Panc1 (cell line): ENCODE results near the gene SNRPA1. TPM values are rescaled to one million over a fixed set of nuclear protein-coding genes. Genes with fewer than 3 reads are reported as not detected.

Experiments used
- ATAC-seq: fragments of 200-7000 bp; cut with Tn5 transposase; 2 replicates; pipeline ENCODE4 v1.9.1; 2020; ENCODE audit warnings: mild to moderate bottlenecking, moderate library complexity
- BruUV-seq: library from RNA; stranded (reverse); fragments of 400-500 nt; replicated peaks from 2 replicates; lab custom pipeline; 2021; lab: Mats Ljungman, UMichigan
- CTCF ChIA-PET: fragments of 300-600 bp; sonication (Branson Sonifier 250); formaldehyde crosslinking; loops from one replicate; lab custom pipeline; 2022; ENCODE audit warnings: antibody characterized with exemption; lab: Charles Lee
- POLR2A ChIA-PET: fragments of 300-600 bp; sonication (Branson Sonifier 250); formaldehyde crosslinking; loops from one replicate; lab custom pipeline; 2022; ENCODE audit warnings: antibody characterized with exemption; lab: Charles Lee
- DNase-seq: peaks from one replicate; pipeline ENCODE4 v3.0.0-alpha.2; 2010; ENCODE audit warnings: low read depth, low spot score
- H3K27ac ChIP-seq: 2 replicates; pipeline ENCODE4 v1.5.1; 2011; ENCODE audit warnings: mild to moderate bottlenecking, low read length, inconsistent platforms
- H3K27me3 ChIP-seq: fragments of 200-500 bp; sonication (Bioruptor generic); 2 replicates; pipeline ENCODE4 v1.6.0; 2014; ENCODE audit warnings: low read length, inconsistent platforms; ENCODE audit not compliant: control insufficient read depth, insufficient read depth
- H3K36me3 ChIP-seq: fragments of 200-500 bp; sonication (Bioruptor generic); 2 replicates; pipeline ENCODE4 v1.5.1; 2014; ENCODE audit warnings: inconsistent platforms, mild to moderate bottlenecking, low read length, moderate library complexity; ENCODE audit not compliant: control insufficient read depth, insufficient read depth
- H3K4me1 ChIP-seq: 2 replicates; pipeline ENCODE4 v1.5.1; 2011; ENCODE audit warnings: inconsistent platforms, mild to moderate bottlenecking, low read length, moderate library complexity; ENCODE audit not compliant: control insufficient read depth, insufficient read depth
- H3K4me3 ChIP-seq, 2 experiments: 2 replicates each; pipeline ENCODE4 v1.5.1; 2011 to 2012; ENCODE audit warnings: low read depth in 2 of 2, low read length in 2 of 2, mild to moderate bottlenecking in 2 of 2, inconsistent platforms in 1 of 2, moderate library complexity in 1 of 2
- H3K9me3 ChIP-seq: fragments of 200-500 bp; sonication (Bioruptor generic); 2 replicates; pipeline ENCODE4 v1.5.1; 2014; ENCODE audit warnings: low read depth, mild to moderate bottlenecking, inconsistent platforms, low read length, moderate library complexity; ENCODE audit not compliant: control insufficient read depth, insufficient read depth
- POLR2AphosphoS5 ChIP-seq: IDR thresholded peaks from 2 replicates; pipeline ENCODE4 v1.6.1; 2012; ENCODE audit warnings: mild to moderate bottlenecking, low read depth, low read length, moderate library complexity
- SIN3A ChIP-seq: IDR thresholded peaks from 2 replicates; pipeline ENCODE4 v1.6.1; 2012; ENCODE audit warnings: low read depth, mild to moderate bottlenecking, low read length, moderate library complexity, borderline replicate concordance; ENCODE audit not compliant: insufficient read depth
- TCF7L2 ChIP-seq: IDR thresholded peaks from 2 replicates; pipeline ENCODE4 v1.6.1; 2011; ENCODE audit warnings: mild to moderate bottlenecking, low read depth, low read length, inconsistent platforms
- in situ Hi-C: cut with HindIII; loops from 2 replicates; pipeline ENCODE4 v1.10.0; 2016; ENCODE audit warnings: low sequenced_read_pairs, low pct_unique_long_range_greater_than_20kb
- intact Hi-C: fragments of 100-400 bp; cut with micrococcal nuclease; formaldehyde crosslinking; loops from one replicate; pipeline ENCODE4 v1.10.0; 2022; ENCODE audit not compliant: unreplicated experiment
- total RNA-seq: library from RNA; stranded (reverse); gene quantifications from one replicate; pipeline ENCODE4 v1.2.1, GENCODE V29; 2021; ENCODE audit not compliant: unreplicated experiment
- TF ChIP-seq, protein P1 (sequence below), 2 experiments: IDR thresholded peaks; 2 replicates each; pipeline ENCODE4 v1.6.1; 2011 to 2012; ENCODE audit warnings: low read depth in 2 of 2, control low read depth in 1 of 2, low read length in 1 of 2, mild to moderate bottlenecking in 1 of 2, moderate library complexity in 1 of 2; ENCODE audit not compliant: insufficient read depth in 1 of 2
- TF ChIP-seq, protein P2 (sequence below): fragments of 450-650 bp; IDR thresholded peaks from 2 replicates; pipeline ENCODE4 v1.5.1; 2017; ENCODE audit warnings: mild to moderate bottlenecking

Gene SNRPA1
- total RNA-seq, 1 experiment from 2014 or later: 98.0 TPM

DNA sequence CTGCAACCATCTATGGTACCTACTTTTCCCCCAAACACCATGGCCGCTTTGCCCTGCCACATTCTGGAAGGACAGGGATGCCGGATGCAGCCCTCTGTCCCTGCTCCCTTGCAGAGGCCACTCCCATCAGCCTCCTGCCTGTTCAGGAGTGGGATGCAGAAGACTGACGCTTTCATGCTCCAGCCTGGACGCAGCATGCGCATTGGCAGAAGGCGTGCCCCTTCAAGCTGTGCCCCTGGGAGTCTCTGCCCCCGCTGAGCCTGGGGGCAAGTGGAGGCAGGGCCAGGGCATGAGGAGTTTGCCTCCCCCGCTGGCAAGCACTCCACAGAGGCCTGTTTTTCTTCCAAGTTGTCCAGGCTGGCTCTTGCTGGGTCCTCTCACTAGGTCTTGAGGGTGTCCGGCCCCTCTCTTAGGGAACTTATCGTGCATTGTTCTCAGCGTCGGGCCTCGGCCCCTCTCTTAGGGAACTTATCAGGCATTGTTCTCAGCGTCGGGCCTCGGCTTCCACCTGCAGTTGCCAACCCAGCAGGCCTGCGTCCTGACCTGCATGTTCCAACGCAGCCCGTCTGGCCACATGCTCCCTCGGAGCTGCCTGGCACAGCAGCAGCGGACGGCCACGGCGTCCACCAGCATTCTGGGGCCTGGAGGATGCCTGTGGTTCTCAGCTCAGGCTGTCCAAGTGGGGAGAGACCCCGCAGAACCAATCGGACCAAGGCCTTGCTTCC, 14.6 kb upstream of the SNRPA1 start:
- Histone ChIP-seq H3K27me3 (no peaks in the 10 kb centered on the region), H3K4me1 (no peaks in the 10 kb centered on the region), H3K36me3 (no peaks in the 10 kb centered on the region), H3K27ac (no peak overlapping the region), H3K9me3 (no peaks in the 10 kb centered on the region), H3K4me3 (no peak overlapping the region)
- CTCF ChIA-PET: no interaction called here
- no TSS peak for BruUV-seq
- no peak for TF ChIP-seq POLR2AphosphoS5
- TF ChIP-seq, protein P1, sequence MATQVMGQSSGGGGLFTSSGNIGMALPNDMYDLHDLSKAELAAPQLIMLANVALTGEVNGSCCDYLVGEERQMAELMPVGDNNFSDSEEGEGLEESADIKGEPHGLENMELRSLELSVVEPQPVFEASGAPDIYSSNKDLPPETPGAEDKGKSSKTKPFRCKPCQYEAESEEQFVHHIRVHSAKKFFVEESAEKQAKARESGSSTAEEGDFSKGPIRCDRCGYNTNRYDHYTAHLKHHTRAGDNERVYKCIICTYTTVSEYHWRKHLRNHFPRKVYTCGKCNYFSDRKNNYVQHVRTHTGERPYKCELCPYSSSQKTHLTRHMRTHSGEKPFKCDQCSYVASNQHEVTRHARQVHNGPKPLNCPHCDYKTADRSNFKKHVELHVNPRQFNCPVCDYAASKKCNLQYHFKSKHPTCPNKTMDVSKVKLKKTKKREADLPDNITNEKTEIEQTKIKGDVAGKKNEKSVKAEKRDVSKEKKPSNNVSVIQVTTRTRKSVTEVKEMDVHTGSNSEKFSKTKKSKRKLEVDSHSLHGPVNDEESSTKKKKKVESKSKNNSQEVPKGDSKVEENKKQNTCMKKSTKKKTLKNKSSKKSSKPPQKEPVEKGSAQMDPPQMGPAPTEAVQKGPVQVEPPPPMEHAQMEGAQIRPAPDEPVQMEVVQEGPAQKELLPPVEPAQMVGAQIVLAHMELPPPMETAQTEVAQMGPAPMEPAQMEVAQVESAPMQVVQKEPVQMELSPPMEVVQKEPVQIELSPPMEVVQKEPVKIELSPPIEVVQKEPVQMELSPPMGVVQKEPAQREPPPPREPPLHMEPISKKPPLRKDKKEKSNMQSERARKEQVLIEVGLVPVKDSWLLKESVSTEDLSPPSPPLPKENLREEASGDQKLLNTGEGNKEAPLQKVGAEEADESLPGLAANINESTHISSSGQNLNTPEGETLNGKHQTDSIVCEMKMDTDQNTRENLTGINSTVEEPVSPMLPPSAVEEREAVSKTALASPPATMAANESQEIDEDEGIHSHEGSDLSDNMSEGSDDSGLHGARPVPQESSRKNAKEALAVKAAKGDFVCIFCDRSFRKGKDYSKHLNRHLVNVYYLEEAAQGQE (IDR thresholded peaks at IDR 0.05; ENCODE audit: insufficient read depth in 1 of 2, low read depth in 2 of 2, low read length in 1 of 2): no peak
- TF ChIP-seq TCF7L2: no peak
- no peak for TF ChIP-seq SIN3A
- TF ChIP-seq, protein P2, sequence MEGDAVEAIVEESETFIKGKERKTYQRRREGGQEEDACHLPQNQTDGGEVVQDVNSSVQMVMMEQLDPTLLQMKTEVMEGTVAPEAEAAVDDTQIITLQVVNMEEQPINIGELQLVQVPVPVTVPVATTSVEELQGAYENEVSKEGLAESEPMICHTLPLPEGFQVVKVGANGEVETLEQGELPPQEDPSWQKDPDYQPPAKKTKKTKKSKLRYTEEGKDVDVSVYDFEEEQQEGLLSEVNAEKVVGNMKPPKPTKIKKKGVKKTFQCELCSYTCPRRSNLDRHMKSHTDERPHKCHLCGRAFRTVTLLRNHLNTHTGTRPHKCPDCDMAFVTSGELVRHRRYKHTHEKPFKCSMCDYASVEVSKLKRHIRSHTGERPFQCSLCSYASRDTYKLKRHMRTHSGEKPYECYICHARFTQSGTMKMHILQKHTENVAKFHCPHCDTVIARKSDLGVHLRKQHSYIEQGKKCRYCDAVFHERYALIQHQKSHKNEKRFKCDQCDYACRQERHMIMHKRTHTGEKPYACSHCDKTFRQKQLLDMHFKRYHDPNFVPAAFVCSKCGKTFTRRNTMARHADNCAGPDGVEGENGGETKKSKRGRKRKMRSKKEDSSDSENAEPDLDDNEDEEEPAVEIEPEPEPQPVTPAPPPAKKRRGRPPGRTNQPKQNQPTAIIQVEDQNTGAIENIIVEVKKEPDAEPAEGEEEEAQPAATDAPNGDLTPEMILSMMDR: no peak
- POLR2A ChIA-PET: no interaction called here
- intact Hi-C loops (no loop called here), in situ Hi-C loops (no loop called here)
- no peak for DNase-seq
- no peak for ATAC-seq

DNA sequence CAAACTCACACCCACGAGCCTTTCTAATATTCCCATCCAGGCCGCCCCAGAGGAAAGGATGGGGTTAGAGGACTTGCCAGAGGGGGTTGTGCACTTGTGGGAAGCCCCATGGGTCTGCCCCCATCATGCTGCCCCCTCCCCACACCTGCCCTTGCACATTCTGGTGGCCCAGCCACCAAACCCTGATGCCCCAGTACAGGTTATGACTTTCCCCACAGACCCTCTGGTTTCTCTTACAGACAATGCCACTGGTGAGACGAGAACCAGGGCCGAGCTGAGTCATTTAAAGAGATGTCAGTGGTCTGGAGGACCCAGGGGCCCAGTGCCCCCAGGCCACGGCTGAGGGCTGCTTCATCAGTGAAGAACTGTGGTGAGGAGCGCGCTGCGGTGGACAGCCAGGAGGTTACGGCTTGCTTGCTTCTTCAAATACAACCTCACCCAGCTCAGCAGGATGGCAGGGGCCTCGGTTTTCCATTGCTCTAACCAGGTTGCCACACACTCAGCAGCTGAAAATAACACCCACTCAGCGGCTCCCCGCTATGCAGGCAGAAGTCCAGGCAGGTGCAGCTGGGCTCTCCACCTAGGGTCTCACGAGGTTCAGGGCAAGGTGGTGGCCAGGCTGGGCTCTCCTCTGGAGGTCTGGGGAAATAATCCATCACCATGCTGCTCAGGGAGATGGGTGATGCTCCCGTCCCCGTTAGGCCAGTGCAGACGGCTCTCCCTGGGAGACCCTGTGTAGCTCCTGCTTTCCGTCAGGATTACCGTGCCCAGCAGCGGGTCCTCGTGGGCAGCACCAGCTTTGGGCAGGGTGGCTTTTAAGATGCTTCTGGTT, 13.8 kb upstream of the SNRPA1 start:
- no peak for ATAC-seq
- BruUV-seq: no TSS peak
- Histone ChIP-seq H3K36me3 (no peaks in the 10 kb centered on the region), H3K4me3 (no peak overlapping the region), H3K27ac (no peak overlapping the region), H3K9me3 (no peaks in the 10 kb centered on the region), H3K4me1 (no peaks in the 10 kb centered on the region; the same call in 1 of the 2 replicates), H3K27me3 (no peaks in the 10 kb centered on the region)
- DNase-seq: no peak
- intact Hi-C loops (no loop called here), in situ Hi-C loops (no loop called here)
- ChIA-PET CTCF (no interaction called here), POLR2A (no interaction called here)
- TF ChIP-seq, protein P1 (IDR thresholded peaks at IDR 0.05; ENCODE audit: insufficient read depth in 1 of 2, low read depth in 2 of 2, low read length in 1 of 2): no peak
- TF ChIP-seq, protein P2: no peak
